B cell (primary cell): ENCODE results near the gene EFNA1.

ENCODE experiments used
- CTCF ChIP-seq: fragments of 200-600 bp; IDR thresholded peaks from one replicate; pipeline ENCODE4 v1.8.0; 2022; ENCODE audit warnings: antibody characterized with exemption, mild to moderate bottlenecking
- EZH2 ChIP-seq: IDR thresholded peaks from 2 replicates; pipeline ENCODE4 v1.6.1; 2012; ENCODE audit warnings: borderline replicate concordance, low read depth, mild to moderate bottlenecking, moderate library complexity, low read length; ENCODE audit not compliant: insufficient read depth, poor library complexity, severe bottlenecking

GRCh38 chr1:155126556-155127104 lies 1.0 kb upstream of the EFNA1 start:
- no peak for TF ChIP-seq CTCF
- no peak for TF ChIP-seq EZH2
